Tongue (tissue), 2 donors: ENCODE measurements around the gene PSMD2. TPM values are rescaled to one million over a fixed set of nuclear protein-coding genes. Genes with fewer than 3 reads are reported as not detected.
"Not testable (repeated sequence)": the region's sequence is repeated elsewhere in the genome, so short reads cannot be mapped to it uniquely, and the experiment has no call there.

Experiments
- DNase-seq: peaks from one replicate; pipeline ENCODE4 v3.0.0-alpha.2; 2015
- total RNA-seq: library from RNA; depleted of rRNA; stranded (reverse); fragments of >200 nt; gene quantifications from one replicate; pipeline ENCODE4 v1.2.3, GENCODE V29; 2014

The PSMD2 gene
- total RNA-seq, 1 donor from 2014 or later, result 280 TPM

DNA sequence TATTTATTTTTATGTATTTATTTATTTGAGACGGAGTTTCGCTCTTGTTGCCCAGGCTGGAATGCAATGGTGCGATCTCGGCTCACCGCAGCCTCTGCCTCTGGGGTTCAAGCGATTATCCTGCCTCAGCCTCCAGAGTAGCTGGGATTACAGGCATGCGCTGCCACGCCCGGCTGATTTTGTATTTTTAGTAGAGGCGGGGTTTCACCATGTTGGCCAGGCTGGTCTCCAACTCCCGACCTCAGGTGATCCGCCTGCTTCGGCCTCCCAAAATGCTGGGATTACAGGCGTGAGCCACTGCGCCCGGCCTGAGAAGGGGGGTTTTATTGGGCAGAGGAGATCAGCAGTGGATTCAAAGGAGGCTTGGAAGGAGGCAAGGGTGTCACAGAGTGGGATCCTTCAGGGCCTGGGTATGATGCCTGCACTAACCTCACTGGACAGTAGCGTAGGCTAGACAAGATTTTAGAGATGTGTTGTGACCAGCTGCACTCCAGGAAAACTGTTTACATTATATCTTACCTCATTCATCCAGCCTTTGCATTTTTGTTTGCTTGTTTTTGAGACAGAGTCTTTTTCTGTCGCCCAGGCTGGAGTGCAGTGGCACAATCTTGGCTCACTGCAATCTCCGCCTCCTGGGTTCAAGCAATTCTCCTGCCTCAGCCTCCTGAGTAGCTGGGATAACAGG is 40.6 kb downstream of the PSMD2 start:
- DNase-seq, result not testable (repeated sequence)

DNA sequence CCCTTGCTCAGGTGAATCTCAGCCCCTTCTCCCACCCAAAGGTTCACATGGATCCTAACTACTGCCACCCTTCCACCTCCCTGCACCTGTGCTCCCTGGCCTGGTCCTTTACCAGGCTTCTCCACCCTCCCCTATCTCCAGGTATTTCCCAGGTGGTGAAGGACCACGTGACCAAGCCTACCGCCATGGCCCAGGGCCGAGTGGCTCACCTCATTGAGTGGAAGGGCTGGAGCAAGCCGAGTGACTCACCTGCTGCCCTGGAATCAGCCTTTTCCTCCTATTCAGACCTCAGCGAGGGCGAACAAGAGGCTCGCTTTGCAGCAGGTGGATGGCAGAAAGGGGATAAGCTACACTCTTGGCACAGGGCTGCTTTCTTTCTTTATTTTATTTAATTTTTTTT is 42.9 kb downstream of the PSMD2 start:
- DNase-seq, result no peak

DNA sequence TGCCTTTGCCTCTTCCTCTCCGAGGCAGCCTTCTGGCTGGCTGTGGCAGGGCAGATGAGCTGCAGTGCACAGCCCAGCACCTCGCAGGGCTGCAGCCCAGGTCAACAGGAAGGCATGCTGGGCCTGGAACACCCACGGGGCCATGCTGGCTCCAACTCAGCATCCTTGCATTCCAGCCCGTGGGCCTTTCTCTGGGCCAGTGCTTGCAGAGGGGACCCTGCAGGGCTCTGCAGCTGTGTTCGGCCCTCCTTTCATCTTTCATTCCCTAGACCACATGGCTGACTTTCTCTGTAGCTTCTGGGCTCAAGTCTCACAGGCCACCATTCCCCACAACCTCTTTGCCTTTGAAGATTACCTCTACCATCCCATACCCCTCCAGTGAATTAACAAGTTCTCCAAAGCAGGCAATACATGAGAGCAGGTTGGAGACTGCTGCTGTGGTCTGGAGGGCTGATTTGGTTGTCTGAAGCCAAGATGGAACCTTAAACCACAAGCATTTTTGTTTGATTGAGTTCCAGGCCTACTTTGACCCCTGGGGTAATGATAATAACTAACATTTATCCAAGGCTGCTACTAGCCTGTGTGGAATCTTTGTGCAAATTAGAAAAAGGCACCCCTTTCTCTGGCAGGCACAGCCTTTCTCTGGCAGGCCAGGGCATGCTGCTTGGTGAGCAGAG is 44.3 kb downstream of the PSMD2 start:
- DNase-seq, result no peak

DNA sequence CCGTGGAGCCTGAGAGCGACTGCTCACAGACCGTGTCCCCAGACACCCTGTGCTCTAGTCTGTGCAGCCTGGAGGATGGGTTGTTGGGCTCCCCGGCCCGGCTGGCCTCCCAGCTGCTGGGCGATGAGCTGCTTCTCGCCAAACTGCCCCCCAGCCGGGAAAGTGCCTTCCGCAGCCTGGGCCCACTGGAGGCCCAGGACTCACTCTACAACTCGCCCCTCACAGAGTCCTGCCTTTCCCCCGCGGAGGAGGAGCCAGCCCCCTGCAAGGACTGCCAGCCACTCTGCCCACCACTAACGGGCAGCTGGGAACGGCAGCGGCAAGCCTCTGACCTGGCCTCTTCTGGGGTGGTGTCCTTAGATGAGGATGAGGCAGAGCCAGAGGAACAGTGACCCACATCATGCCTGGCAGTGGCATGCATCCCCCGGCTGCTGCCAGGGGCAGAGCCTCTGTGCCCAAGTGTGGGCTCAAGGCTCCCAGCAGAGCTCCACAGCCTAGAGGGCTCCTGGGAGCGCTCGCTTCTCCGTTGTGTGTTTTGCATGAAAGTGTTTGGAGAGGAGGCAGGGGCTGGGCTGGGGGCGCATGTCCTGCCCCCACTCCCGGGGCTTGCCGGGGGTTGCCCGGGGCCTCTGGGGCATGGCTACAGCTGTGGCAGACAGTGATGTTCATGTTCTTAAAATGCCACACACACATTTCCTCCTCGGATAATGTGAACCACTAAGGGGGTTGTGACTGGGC is 45.7 kb downstream of the PSMD2 start:
- DNase-seq, result no peak

DNA sequence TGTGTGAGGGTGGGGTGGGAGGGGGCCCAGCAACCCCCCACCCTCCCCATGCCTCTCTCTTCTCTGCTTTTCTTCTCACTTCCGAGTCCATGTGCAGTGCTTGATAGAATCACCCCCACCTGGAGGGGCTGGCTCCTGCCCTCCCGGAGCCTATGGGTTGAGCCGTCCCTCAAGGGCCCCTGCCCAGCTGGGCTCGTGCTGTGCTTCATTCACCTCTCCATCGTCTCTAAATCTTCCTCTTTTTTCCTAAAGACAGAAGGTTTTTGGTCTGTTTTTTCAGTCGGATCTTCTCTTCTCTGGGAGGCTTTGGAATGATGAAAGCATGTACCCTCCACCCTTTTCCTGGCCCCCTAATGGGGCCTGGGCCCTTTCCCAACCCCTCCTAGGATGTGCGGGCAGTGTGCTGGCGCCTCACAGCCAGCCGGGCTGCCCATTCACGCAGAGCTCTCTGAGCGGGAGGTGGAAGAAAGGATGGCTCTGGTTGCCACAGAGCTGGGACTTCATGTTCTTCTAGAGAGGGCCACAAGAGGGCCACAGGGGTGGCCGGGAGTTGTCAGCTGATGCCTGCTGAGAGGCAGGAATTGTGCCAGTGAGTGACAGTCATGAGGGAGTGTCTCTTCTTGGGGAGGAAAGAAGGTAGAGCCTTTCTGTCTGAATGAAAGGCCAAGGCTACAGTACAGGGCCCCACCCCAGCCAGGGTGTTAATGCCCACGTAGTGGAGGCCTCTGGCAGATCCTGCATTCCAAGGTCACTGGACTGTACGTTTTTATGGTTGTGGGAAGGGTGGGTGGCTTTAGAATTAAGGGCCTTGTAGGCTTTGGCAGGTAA is 46.5 kb downstream of the PSMD2 start:
- peak; percentile 59 for DNase-seq

DNA sequence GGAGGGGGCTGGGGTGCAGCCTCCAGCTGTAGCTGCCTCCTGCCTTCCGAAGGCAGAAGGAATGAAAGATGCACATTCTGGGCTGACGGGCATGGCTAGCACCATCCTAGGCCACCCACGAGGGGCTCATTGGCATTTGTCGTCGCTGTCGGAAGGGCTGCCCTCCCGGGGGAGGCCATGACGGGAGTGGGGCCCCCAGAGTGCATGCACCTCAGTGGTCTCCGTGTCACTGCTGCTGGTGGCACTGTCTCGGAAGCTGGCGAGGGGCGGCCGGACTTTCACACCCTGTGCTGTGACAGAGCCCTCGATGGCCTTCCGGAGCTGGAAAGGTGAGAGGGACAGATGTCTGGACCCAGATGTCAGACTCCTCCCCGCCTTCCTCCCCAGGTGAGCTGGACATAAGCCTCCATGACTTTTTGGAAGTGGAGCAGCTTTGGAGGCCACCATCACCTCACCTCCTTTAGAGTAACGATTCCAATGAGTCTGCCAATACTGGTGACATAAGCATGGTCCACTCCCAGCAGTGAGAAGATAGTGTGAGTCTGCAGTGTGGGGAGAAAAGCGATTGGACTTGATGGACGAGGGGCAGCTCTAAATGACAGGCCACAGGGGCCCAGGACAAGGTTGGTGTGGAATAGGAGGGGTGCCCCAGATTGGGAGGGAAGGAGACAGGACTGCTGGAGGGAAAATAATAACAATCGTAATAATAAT is 47.6 kb downstream of the PSMD2 start:
- DNase-seq, result no peak

DNA sequence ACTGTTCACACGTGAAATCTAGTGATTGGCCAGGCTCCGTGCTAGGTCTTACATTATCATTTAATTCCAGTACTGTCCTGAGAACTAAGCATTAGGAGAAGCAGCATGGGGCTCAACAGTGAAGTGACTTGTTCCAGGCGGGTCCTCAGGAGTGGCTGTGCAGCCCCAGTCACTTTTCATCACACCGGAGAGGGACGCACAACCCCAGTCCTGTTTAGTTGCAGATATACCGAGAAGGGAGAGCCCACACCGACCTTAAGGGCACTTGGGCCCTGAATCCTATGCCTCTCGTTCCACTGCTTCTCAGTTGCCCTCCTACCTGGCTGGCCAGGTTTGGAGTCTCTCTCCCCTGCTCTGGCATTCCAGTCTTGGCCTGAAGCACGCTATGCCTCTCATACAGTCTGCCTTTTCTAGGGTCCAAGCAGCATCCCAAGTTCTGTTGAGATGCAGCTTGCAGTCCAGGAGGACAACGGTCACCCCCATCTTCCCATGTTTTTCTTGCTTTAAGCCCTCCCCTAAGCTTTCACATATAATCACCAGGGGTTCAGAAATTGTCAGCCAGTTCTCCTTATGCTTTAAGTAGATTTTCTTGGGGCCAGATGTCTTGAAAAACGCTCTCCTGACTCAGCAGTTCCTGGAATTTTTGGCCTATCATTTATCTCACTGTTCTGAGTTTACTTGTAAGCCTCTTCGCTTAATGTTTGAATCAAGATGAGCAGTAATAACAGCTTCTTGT is 48.4 kb downstream of the PSMD2 start:
- no peak for DNase-seq

DNA sequence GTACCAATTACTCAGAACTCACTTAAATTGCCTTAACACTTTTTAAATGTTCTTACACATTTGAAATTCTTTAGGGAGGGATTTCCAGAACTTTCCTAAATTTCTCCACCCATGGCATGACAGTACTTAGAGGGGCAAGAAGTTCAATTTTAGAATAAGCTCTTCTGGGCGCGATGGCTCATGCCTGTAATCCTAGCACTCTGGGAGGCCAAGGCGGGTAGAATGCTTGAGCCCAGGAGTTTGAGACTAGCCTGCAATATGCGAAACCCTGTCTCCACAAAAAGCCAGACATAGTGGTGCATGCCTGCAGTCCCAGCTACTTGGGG is 49.0 kb downstream of the PSMD2 start:
- DNase-seq, result no peak

DNA sequence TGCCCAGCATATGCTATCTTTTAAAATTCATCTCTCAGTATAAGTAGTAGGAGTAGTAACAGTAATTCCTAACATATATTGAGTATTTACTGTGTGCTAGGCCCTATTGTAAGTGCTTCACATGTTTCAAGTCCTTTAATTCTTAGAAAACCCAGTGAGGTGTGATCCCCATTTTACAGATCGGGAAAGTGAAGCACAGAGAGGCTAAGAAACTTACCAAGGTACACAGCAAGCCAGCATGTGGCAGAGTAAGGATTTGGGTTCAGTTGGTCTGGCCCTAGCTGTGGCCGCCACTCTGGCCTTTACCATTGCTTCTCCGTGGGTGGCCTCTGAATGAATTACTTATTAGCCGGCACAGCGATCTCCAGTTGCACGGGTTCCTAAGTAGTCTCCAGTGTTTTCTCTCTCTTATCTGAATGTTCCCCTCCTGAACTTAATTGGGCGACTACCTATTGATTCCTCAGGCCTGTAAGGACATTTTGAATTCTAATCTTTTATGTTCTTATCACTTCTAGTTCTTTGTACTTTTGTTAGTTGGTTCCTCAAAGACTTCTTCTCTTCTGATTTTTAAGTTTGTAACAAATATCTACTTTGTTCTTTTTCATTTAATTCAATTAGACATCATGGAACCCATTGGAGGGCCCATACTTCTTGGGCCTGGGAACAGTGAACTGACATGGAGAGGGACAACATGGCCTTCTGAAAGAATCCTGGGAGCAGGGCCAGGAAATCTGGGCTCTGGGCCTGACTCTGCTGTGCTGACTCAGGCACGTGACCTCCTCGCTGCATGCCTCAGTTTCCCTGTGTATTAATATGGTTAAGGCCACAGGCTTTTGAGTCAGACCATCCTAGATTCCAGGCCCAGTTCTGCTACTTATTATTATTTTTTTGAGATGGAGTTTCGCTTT is 50.8 kb downstream of the PSMD2 start:
- no peak for DNase-seq

DNA sequence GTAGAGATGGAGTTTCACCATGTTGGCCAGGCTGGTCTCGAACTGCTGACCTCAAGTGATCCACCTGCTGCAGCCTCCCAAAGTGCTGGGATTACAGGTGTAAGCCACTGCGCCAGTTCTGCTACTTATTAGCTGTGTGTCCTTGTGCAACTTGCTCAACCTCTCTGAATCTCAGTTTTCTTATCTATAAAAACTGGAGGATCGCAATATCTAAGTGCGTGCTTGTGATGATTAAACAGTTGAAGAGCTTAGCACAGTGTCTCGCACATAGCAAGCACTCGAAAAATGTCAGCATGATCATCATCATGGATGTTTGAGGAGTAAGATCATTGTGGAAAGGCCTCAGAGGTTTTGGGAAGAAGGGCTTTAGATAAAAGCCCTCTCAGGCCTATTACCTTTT is 51.6 kb downstream of the PSMD2 start:
- no peak for DNase-seq

DNA sequence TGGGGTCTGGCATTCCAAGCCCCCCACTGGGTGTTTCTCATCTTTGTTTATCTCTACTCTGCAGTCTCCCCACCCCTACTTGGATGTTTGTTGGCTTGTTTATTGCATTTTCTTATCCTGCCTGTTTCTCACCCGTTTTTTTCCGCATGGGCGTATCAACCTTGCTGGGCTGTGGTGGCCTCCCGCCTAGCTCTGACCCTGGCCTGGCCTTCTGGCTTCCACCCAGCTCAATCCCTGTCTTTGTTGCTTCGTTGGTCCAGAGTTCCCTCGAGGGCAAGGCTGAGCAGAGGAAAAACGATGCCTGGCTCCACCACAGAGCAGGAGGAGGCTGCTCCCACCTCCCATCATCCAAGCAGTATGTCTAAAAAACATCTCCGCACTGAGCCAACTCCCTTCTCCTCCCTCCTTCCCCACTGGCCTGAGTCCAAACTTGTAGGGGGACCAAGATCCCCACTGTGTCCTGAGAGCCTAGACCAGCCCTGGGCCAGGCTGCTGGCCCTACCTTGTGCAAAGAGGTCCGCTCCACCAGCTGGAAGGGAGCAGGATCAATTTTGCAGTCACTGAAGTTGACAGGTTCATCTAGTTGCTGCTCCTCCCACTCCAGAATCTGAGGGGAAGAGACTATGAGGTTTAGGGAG is 52.6 kb downstream of the PSMD2 start:
- no peak for DNase-seq

DNA sequence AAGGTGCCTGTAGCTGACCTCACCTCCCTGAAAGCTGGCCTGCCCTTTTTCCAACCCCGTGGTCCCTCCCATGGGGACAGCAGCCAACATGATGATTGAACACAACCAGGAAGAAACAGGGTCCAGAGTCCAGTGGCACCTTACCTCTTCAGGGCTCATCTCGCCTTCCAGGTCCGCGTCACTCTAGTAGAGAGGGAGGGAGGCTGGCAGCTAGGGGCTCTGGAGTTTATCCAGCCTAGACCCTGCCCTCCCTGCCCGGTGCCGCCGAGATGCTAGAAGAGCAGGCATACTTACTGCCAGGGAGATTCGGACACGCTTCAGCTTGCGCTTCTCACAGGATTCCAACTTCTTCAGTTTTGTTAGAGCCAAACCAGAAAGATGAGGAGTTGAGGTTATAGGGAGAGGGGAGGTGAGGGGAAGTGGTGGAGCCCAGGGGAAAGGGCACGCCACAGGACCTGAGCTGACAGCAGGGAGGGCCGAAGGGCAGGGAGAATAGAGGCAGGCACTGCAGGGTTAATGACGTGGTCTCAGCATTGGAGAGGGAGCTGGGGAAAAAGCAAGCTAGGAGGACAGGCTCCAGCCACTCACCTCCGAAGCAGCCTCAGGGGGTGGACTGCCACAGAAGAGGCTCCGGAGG is 53.2 kb downstream of the PSMD2 start:
- DNase-seq, result no peak

DNA sequence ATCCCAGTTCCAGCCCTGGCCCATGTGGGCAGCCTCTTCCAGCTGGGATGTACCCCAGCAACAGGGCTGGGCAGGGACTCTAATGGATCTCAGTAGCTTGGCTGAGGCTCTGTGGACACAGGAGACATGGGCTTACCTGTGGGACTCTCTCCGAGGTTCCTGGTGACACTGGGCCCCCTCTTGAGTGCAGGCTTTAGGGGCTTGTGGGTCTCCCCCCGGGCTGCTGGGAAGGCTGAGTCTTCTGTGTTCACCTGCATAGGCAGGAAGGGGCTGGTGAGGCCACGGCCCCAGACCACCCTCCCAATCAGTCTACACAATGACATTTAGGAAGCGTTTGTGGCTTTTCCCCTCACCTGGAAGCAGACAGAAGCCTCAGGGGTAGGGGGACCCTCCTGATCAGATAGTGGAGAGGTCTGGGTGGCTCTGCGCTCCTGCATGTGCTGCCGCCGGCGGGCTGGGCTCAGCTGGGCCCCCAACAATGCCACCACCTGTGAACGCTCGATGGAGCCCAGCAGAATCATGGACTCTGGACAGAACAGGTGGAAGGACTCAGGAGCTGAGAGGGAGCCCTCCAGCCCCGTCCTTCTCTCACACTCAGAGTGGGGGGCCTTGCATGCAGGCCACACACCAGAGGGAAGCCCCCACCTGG is 54.0 kb downstream of the PSMD2 start:
- DNase-seq, result no peak

DNA sequence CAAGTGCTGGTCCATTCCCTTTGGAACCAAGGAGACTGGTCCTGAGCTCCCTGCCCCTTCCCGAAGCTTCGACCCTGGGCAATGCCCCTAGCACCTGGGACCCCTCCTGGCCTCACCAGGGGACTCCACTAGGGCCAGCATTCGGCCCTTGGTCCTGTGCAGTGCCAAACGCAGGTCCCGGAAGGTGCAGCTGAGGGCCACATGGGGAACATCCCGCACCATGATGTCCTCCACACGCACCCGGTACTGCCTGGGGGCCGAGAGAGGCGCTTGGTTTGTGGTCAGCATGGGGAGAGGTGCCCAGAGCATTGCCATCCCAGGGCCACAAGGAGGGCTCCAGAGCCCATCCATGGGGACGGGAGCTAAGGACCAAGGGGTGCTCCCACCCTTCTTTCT is 54.5 kb downstream of the PSMD2 start:
- no peak for DNase-seq

DNA sequence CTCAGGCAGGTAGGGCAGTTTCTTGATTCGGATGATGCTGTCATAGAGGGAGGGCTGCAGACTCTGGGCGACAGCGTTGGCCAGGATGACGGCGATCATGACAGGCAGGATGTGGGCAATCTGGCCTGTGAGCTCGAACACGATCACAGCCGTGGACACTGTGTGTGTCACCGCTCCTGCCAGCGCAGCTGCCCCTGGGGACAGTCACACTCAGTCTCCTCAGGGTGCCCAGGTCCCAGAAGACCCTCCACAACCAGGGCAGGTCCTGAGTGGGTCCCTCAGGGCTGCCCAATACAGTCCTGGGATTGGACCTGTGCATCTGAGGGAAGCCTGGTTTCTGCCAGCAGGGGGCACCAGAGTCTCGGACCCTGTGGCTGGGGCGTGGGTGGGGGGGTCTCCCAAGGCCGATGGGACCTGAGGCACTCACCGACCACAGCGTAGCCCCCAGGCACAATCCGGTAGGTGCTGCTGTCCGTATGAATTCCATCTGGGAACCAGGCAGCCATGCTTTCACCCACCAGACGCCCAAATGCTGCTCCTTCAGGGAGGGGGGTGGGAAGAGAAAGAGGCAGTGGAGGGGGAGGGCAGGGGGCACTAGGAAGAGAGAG is 55.2 kb downstream of the PSMD2 start:
- DNase-seq, result peak; percentile 51

DNA sequence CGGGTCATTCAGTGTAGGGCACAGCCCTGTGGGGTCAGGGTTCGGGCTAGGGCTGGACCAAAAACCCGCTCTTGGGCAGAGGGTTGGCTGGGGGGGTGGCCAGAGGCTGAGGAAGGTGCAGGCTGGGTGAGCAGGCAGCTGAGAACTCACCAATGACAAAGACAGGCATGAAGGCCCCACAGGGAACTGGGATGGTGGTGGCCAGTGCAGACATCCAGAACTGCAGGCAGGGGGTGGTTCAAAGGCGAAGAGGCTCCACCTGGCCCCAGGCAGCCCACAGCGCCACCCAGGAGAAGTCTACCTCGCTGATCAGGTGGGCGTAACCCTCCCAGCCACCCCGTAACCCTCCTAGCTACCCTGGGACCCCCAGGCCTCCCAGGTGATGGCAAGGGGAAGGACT is 55.7 kb downstream of the PSMD2 start:
- no peak for DNase-seq

DNA sequence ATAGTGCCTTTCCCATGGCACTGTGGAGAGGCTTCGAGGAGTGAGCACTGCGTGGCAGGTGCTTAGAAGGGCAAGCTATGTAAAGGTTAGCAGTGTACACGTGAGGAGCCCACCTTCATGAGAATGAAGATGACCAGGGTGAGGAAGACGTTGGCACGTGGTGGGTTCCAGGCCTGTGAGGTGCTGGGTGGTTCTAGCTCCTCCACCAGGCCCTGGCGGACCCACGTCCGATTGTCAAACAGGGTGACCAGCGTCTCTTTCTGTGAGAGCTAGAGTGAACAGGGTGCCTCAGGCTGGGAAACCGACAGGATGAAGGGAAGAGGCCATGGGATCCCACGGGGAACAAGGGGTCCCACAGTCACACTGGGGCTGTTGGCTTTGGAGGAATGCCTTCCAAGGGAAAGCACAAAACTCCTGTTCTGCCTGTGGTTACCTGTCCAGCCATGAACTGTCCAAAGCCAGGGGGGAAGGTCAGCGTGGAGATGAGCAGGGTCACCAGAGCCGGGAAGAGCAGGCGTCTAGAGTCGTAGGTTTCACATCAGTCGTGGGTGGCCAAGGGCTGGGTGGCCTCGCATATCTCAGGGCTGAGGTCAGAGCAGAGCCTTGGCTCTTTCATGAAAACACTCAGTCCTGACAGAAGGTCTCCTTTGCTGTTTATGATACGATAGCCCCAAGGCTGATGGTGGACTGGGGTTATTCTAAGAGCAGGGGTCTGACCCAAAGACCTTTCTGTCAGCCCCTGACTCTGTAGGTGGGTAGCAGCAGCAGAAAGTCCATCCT is 56.4 kb downstream of the PSMD2 start:
- DNase-seq, result no peak
